ENCODE data around the gene LYPD3. TPM values are rescaled to one million over a fixed set of nuclear protein-coding genes. Genes with fewer than 3 reads are reported as not detected.

LYPD3 gene
- total and polyA plus RNA-seq, 12 donors, result 0.18 to 1.9 (median 0.84) TPM

DNA sequence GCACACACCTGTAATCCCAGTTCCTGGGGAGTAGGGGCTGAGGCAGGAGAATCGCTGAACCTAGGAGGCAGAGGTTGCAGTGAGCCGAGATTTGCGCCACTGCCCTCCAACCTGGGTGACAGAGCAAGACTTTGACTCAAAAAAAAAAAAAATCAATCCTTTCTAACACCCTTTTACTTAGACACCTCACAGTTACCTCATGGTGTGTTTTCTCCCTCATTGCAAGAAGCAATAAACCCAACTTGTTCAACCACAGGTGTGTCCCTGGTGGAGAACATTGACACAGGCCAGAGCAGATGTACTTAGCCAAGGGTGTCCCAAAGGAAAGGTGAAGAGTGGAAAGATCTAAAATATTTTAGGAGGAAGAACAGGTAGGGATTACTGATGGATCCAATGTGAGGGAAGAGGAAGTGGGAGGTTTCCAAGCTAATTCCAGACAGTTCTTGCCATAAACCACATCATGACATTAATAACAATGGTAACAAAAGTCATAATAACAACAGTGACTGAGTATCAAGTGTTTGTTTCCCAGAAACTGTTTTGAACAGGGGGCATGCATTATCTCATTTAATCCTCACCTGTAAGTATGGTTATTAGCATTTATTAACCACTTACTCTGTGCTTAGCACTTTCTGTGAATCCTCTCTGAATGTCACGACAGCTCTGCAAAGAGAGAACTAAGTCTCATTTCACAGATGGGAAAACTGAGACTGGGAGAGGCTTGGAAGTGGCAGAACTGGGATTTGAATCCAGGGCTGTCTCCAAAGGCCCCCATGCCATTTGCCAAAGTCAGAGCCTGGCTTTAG, 3.1 kb upstream of the LYPD3 start:
- WGBS, 4 donors, result 91 to 98% (median 95%) methylated on average over 4 of the region's 4 CpGs
- TF ChIP-seq, protein P1, sequence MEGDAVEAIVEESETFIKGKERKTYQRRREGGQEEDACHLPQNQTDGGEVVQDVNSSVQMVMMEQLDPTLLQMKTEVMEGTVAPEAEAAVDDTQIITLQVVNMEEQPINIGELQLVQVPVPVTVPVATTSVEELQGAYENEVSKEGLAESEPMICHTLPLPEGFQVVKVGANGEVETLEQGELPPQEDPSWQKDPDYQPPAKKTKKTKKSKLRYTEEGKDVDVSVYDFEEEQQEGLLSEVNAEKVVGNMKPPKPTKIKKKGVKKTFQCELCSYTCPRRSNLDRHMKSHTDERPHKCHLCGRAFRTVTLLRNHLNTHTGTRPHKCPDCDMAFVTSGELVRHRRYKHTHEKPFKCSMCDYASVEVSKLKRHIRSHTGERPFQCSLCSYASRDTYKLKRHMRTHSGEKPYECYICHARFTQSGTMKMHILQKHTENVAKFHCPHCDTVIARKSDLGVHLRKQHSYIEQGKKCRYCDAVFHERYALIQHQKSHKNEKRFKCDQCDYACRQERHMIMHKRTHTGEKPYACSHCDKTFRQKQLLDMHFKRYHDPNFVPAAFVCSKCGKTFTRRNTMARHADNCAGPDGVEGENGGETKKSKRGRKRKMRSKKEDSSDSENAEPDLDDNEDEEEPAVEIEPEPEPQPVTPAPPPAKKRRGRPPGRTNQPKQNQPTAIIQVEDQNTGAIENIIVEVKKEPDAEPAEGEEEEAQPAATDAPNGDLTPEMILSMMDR (IDR thresholded peaks at IDR 0.05), result no peak
- TF ChIP-seq POLR2A (IDR thresholded peaks at IDR 0.05), result no peak
- H3K27me3 ChIP-seq, result no peaks in the 10 kb centered on the region
- peaks cover 6% of the 10 kb centered on the region in 2 donors for H3K4me1 ChIP-seq (replicated peaks in 1 of 2)
- H3K9me3 ChIP-seq (replicated peaks in 1 of 3), result no peaks in the 10 kb centered on the region
- intact Hi-C loops (cut with DNase I), result loop anchor here in 1 of 2 donors (5.0 kb wide), 1 partner anchor 34 kb away; the partner anchor contains the start of gene PHLDB3
- H3K36me3 ChIP-seq (replicated peaks in 1 of 2), result no peaks in the 10 kb centered on the region
- no peak for DNase-seq
- no peak overlapping the region for H3K4me3 ChIP-seq
- H3K27ac ChIP-seq, result no peak overlapping the region

DNA sequence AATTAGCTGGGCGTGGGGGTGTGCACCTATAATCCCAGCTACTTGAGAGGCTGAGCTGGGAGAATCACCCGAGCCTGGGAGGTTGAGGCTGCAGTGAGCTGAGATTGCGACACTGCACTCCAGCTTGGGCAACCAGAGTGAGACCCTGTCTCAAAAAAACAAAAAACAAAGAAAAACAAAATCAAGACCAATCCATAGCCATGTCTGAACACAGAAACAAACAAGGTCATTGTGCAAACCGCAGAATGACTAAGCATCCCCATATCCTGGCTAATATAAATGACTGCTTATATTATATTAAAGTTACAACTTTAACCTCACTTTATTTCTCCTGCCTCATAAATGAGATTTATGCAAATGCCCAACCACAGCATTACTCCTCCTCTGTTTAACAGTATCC, 2.3 kb upstream of the LYPD3 start:
- H3K27ac ChIP-seq, result peak overlapping the region in 1 of 5 donors; percentile 26
- WGBS, 4 donors, result 67 to 77% (median 71%) methylated on average over 4 of the region's 4 CpGs
- H3K27me3 ChIP-seq, result no peaks in the 10 kb centered on the region

DNA sequence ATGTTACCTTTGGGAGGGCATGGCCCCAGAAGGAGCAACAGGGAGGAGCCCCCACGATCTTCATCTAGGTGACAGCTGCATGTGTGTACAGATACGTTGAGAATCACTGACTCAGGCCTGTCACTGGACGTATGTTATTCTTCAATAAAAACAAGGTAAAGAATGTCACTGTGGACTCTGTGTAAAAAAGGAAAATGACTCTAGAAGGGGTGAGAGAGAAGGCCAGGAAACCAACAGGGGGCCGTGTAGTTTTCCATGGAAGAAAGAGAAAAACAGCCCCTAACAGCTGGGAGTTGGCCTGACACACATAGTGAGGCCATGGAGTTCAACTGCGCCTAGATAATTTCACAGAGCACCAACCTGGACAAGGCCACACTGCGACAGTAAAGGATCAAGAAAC, 1.9 kb upstream of the LYPD3 start:
- TF ChIP-seq POLR2A (IDR thresholded peaks at IDR 0.05), result no peak
- TF ChIP-seq, protein P1 (IDR thresholded peaks at IDR 0.05), result no peak
- no peaks in the 10 kb centered on the region for H3K36me3 ChIP-seq (replicated peaks in 1 of 2)
- H3K9me3 ChIP-seq (replicated peaks in 1 of 3), result no peaks in the 10 kb centered on the region
- H3K4me1 ChIP-seq (replicated peaks in 1 of 2), result peaks cover 6 to 11% of the 10 kb centered on the region in 2 donors
- no peaks in the 10 kb centered on the region for H3K27me3 ChIP-seq
- H3K4me3 ChIP-seq, result no peak overlapping the region
- DNase-seq, result no peak
- intact Hi-C loops (cut with DNase I), result loop anchor here in 1 of 2 donors (5.0 kb wide), 1 partner anchor 35 kb away; the partner anchor contains the start of gene PHLDB3
- peak overlapping the region in 1 of 5 donors; percentile 26 for H3K27ac ChIP-seq
- WGBS, 4 donors, result 75 to 86% (median 83%) methylated on average over 6 of the region's 6 CpGs

More for the DNA sequence above, 2.3 kb upstream of the LYPD3 start:
- no peak overlapping the region for H3K4me3 ChIP-seq
- intact Hi-C loops (cut with DNase I), result loop anchor here in 1 of 2 donors (5.0 kb wide), 1 partner anchor 35 kb away; the partner anchor contains the start of gene PHLDB3
- peak in 1 of 7 donors; percentile 20 for DNase-seq
- H3K36me3 ChIP-seq (replicated peaks in 1 of 2), result no peaks in the 10 kb centered on the region
- H3K9me3 ChIP-seq (replicated peaks in 1 of 3), result no peaks in the 10 kb centered on the region
- TF ChIP-seq POLR2A (IDR thresholded peaks at IDR 0.05), result no peak
- TF ChIP-seq, protein P1 (IDR thresholded peaks at IDR 0.05), result no peak
- H3K4me1 ChIP-seq (replicated peaks in 1 of 2), result peaks cover 6 to 10% of the 10 kb centered on the region in 2 donors

DNA sequence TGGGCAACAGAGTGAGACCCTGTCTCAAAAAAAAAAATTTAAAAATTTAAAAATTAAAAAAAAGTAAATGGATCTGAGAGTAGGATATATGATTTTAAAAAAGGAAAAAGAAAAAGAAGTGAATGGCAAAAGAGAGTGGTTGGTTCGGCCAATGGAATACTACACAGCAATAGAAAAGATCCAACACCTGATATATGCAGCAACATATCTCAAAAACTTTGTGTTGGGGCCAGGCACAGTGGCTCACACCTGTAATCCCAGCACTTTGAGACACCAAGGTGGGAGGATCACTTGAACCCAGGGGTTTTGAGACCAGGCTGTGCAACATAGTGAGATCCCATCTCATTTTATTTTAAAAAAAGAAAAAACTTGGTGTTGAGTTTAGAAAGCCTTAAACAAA, 1.4 kb upstream of the LYPD3 start:
- Histone ChIP-seq H3K27me3 (no peaks in the 10 kb centered on the region), H3K4me1 (replicated peaks in 1 of 2) (peaks cover 6 to 11% of the 10 kb centered on the region in 2 donors), H3K36me3 (replicated peaks in 1 of 2) (no peaks in the 10 kb centered on the region), H3K9me3 (replicated peaks in 1 of 3) (no peaks in the 10 kb centered on the region), H3K4me3 (no peak overlapping the region), H3K27ac (no peak overlapping the region)
- no peak for TF ChIP-seq POLR2A (IDR thresholded peaks at IDR 0.05)
- TF ChIP-seq, protein P1 (IDR thresholded peaks at IDR 0.05), result no peak
- intact Hi-C loops (cut with DNase I), result loop anchor here in 1 of 2 donors (5.0 kb wide), 1 partner anchor 36 kb away; the partner anchor contains the start of gene PHLDB3
- WGBS, 4 donors, result 89 to 100% (median 97%) methylated on average over 1 of the region's 1 CpG
- DNase-seq, result no peak
